Sigmoid colon (tissue), 7 donors: ENCODE data around the gene BTNL8. TPM values are rescaled to one million over a fixed set of nuclear protein-coding genes. Genes with fewer than 3 reads are reported as not detected.
A peak's percentile ranks its signal among the peaks of the same experiment; 100 is the strongest.

ENCODE experiments used
- DNase-seq: peaks from one replicate; pipeline ENCODE4 v3.0.0-alpha.2; 2019
- H3K27ac ChIP-seq, 4 donors: fragments of 200-600 bp; sonication (generic); one replicate each; pipeline ENCODE4 v1.5.1; 2016 to 2019; ENCODE audit warnings: mild to moderate bottlenecking in 1 of 4
- H3K27me3 ChIP-seq, 3 donors: fragments of 200-600 bp; sonication (generic); one replicate each; pipeline ENCODE4 v1.5.1; 2019; ENCODE audit warnings: mild to moderate bottlenecking in 1 of 3
- H3K36me3 ChIP-seq, 4 donors: fragments of 200-600 bp; sonication (generic); one replicate each; pipeline ENCODE4 v1.5.1; 2016 to 2019
- H3K4me1 ChIP-seq, 4 donors: fragments of 200-600 bp; sonication (generic); one replicate each; pipeline ENCODE4 v1.5.1; 2017 to 2019
- H3K4me3 ChIP-seq, 4 donors: fragments of 200-600 bp; sonication (generic); one replicate each; pipeline ENCODE4 v1.5.1; 2017 to 2019; ENCODE audit warnings: mild to moderate bottlenecking in 2 of 4, moderate library complexity in 1 of 4
- H3K9me3 ChIP-seq, 4 donors: fragments of 200-600 bp in 3 of 4; sonication (generic) in 3 of 4; one replicate each; pipeline versions ENCODE4 v1.5.1 to v1.6.1; 2013 to 2019
- EP300 ChIP-seq, 4 donors: sonication (generic); formaldehyde crosslinking; IDR thresholded peaks; one replicate each; pipeline ENCODE4 v1.6.1; 2017; ENCODE audit warnings: antibody characterized with exemption in 4 of 4
- POLR2A ChIP-seq, 2 donors: fragments of 450-650 bp; IDR thresholded peaks; one replicate each; pipeline ENCODE4 v1.6.1; 2016; ENCODE audit warnings: antibody characterized with exemption in 2 of 2, mild to moderate bottlenecking in 2 of 2, moderate library complexity in 2 of 2
- POLR2AphosphoS5 ChIP-seq, 4 donors: sonication (generic); formaldehyde crosslinking; IDR thresholded peaks; one replicate each; pipeline ENCODE4 v1.6.1; 2017; ENCODE audit warnings: antibody characterized with exemption in 4 of 4
- WGBS, 2 donors: extraction: QIAGEN DNeasy Blood & Tissue Kit; methylation state at CpG; one replicate each; pipeline ENCODE4 v1.1.7; 2013; 5-methylcytosine and 5-hydroxymethylcytosine counted together
- intact Hi-C: fragments of 100-400 bp; cut with DNase I; formaldehyde crosslinking; loops from one replicate; pipeline ENCODE4 v1.15.1; 2023
- polyA plus RNA-seq, 3 donors: library from polyadenylated mRNA; stranded (reverse); fragments of 200-250 nt; gene quantifications; one replicate each; pipeline ENCODE4 v1.2.3, GENCODE V29; 2013
- total RNA-seq, 4 donors: library from RNA; depleted of rRNA; stranded (reverse); fragments of >200 nt; gene quantifications; one replicate each; pipeline ENCODE4 v1.1.0, GENCODE V29; 2016
- TF ChIP-seq, protein P1 (sequence below), 4 experiments: fragments of 450-650 bp in 3 of 4; fragments of 200-600 bp in 1 of 4; IDR thresholded peaks; one replicate each; pipeline ENCODE4 v1.5.1; 2016 to 2019; ENCODE audit warnings: antibody characterized with exemption in 4 of 4, mild to moderate bottlenecking in 3 of 4, moderate library complexity in 2 of 4
- donor health status: healthy with polysubstance abuse.
- donor health status: Bipolar disorder and iron deficiency.
- donor health status: healthy.

The BTNL8 gene
- total and polyA plus RNA-seq, 7 donors, result 0.27 to 32.2 (median 15.6) TPM; not detected in 2

DNA sequence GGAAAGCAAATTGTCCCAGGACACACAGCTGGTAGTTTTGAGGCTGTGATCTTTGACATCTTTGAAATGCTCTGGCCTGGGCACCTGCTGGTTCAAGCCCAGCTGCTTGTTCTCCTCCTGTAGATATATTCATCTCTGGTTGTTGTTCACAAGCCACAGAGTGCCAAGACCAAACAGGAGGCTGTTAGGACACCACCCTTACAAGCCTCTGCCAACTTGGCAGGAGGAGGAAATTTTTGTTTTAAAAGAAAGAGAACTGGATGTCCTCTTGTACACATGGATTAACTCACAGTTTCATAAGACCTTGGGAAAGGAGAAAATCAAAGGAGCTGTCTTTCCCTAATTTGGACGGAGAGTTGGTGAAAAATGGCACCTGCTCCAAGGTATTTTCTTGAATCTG, 29.4 kb upstream of the BTNL8 start:
- intact Hi-C loops, result no loop called here
- WGBS, 2 donors, result 39 to 67% methylated on average over 1 of the region's 1 CpG
- H3K27ac ChIP-seq, result peak overlapping the region; percentile 32 to 72 (median 61)

DNA sequence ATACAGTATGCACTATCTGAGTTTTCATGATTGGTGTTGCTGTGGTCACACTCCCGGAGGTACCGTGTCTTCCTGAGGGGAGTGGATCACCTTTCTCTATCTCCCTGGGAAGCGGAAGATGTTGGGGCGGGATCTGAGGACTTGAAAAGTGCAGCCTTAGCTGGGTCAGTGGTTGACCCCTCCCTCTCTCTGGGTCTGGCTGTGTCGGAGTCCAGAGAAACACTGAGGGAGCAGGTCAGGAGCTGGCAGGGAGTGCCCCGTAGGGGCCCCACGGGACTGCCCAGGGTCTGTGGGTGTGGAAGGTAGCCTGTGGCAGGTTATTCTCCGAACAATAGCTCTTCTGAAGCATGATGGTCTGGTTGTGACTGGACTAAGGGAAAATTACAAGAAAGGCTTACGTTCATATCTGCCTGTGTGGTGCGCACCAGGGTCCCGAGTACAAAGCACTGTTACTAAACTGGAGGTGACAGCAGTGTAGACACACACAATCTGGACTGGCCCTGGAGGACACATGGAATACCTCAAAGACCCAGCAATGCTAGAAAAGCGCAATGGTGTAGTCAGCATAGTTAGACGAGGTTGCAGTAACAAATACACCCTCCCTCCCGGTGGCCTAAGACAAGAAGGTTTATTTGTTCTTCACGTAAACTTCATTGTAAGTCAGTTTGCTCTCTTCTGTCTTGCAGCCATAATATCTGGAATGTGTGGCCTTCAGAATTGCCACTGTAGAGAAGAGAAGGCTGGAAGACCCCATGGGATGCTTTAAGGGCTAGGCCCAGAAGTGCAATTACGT, 28.5 kb upstream of the BTNL8 start:
- Histone ChIP-seq H3K27ac (peak overlapping the region; percentile 32 to 72 (median 61)), H3K4me1 (peaks cover 0 to 29% (median 2%) of the 10 kb centered on the region in 4 donors), H3K27me3 (no peaks in the 10 kb centered on the region), H3K9me3 (no peaks in the 10 kb centered on the region), H3K4me3 (no peak overlapping the region), H3K36me3 (no peaks in the 10 kb centered on the region)
- DNase-seq, result no peak
- TF ChIP-seq POLR2A (IDR thresholded peaks at IDR 0.05), result no peak
- WGBS, 2 donors, result 78 to 79% methylated on average over 16 of the region's 16 CpGs
- intact Hi-C loops, result no loop called here

More for the DNA sequence above, 29.4 kb upstream of the BTNL8 start:
- Histone ChIP-seq H3K27me3 (no peaks in the 10 kb centered on the region), H3K4me3 (no peak overlapping the region), H3K9me3 (no peaks in the 10 kb centered on the region), H3K4me1 (peaks cover 0 to 21% (median 2%) of the 10 kb centered on the region in 4 donors), H3K36me3 (no peaks in the 10 kb centered on the region)
- DNase-seq, result peak; percentile 82
- TF ChIP-seq EP300 (IDR thresholded peaks at IDR 0.05) (peak; percentile 14 to 94 (median 63)), POLR2A (IDR thresholded peaks at IDR 0.05) (no peak), POLR2AphosphoS5 (IDR thresholded peaks at IDR 0.05) (peak; percentile 43 to 90 (median 76))
- TF ChIP-seq, protein P1, sequence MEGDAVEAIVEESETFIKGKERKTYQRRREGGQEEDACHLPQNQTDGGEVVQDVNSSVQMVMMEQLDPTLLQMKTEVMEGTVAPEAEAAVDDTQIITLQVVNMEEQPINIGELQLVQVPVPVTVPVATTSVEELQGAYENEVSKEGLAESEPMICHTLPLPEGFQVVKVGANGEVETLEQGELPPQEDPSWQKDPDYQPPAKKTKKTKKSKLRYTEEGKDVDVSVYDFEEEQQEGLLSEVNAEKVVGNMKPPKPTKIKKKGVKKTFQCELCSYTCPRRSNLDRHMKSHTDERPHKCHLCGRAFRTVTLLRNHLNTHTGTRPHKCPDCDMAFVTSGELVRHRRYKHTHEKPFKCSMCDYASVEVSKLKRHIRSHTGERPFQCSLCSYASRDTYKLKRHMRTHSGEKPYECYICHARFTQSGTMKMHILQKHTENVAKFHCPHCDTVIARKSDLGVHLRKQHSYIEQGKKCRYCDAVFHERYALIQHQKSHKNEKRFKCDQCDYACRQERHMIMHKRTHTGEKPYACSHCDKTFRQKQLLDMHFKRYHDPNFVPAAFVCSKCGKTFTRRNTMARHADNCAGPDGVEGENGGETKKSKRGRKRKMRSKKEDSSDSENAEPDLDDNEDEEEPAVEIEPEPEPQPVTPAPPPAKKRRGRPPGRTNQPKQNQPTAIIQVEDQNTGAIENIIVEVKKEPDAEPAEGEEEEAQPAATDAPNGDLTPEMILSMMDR (IDR thresholded peaks at IDR 0.05), result no peak

DNA sequence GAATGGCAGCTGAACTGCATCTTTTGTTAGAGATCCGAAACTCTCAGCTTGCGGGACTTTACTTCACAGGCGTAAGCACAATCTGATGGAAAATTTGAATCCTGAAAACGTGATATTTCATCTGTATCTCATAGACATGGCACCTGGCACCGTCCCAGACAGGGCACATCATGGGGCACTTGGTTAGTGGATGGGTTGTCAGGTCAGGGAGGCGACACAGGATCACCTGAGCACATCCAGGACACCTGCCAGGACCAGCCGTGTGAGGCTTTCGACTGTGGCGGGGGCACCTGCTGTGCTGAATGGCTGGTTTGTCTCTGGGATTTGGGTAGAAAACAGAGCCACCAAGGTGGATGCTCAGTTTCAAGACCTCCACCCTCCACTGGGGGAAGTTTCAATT, 26.5 kb upstream of the BTNL8 start:
- H3K4me1 ChIP-seq, result peaks cover 0 to 40% (median 2%) of the 10 kb centered on the region in 4 donors

DNA sequence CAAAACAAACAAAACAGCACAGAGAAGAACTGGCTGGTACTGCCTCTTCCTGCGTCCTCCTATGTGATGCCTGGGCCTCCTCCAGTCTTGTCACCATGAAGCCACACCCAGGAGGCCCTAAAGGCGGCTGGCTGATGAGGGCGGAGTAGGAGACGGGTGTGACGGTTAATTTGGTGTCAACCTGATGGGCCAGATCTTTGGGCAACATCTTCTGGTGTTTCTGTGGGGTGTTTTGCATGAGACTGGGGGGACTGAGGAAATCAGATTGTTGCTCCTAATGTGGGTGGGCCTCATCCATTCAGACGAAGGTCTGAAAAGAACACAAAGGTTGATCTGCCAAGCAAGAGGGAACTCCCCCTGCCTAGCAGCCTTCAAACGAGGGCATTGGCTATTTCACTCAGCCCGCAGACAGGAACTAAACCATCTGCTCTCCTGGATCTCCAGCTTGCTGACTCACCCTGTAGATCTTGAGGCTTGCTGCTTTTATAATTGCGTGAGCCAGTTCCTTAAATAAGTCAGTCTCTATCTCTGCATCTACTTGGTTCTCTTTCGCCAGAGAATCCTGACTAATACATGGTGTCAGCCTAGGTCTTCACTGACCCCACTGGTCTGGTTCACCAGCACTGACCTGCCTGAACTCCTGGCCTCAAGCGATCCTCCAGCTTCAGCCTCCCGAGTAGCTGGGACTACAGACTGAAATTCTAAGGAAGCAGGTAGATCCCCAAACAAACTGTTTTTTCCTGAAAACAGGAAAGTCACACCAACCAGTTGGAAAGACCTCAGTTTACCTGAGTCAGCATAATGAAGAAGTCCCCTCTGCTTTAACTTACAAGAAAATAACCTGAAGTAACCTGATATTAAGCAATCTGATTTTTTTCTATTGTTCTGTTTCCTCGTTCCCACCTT, 25.1 kb upstream of the BTNL8 start:
- TF ChIP-seq, protein P1 (IDR thresholded peaks at IDR 0.05), result no peak
- TF ChIP-seq EP300 (IDR thresholded peaks at IDR 0.05) (no peak), POLR2A (IDR thresholded peaks at IDR 0.05) (no peak), POLR2AphosphoS5 (IDR thresholded peaks at IDR 0.05) (peak in 1 of 4 donors; percentile 10)
- no peak for DNase-seq

More for the DNA sequence above, 26.5 kb upstream of the BTNL8 start:
- 87 to 93% methylated on average over 9 of the region's 9 CpGs for WGBS, 2 donors
- no peaks in the 10 kb centered on the region for H3K27me3 ChIP-seq
- intact Hi-C loops, result no loop called here
- TF ChIP-seq EP300 (IDR thresholded peaks at IDR 0.05), result no peak
- no peak for TF ChIP-seq POLR2A (IDR thresholded peaks at IDR 0.05)
- TF ChIP-seq, protein P1 (IDR thresholded peaks at IDR 0.05), result no peak
- TF ChIP-seq POLR2AphosphoS5 (IDR thresholded peaks at IDR 0.05), result no peak
- no peak overlapping the region for H3K4me3 ChIP-seq
- H3K27ac ChIP-seq, result peak overlapping the region in 1 of 4 donors; percentile 69
- no peaks in the 10 kb centered on the region for H3K36me3 ChIP-seq
- DNase-seq, result no peak
- H3K9me3 ChIP-seq, result no peaks in the 10 kb centered on the region

More for the DNA sequence above, 25.1 kb upstream of the BTNL8 start:
- Histone ChIP-seq H3K36me3 (no peaks in the 10 kb centered on the region), H3K4me1 (peaks cover 0 to 40% (median 2%) of the 10 kb centered on the region in 4 donors), H3K27ac (peak overlapping the region; percentile 10 to 58 (median 41)), H3K9me3 (no peaks in the 10 kb centered on the region), H3K27me3 (no peaks in the 10 kb centered on the region), H3K4me3 (no peak overlapping the region)
- 50 to 63% methylated on average over 13 of the region's 13 CpGs for WGBS, 2 donors
- intact Hi-C loops, result no loop called here
